GM12864 (cell line): ENCODE measurements around the gene FAM162B.

Experiments
- DNase-seq: peaks from one replicate; pipeline ENCODE4 v3.0.0-alpha.2; 2011; ENCODE audit warnings: low read depth
- H3K4me3 ChIP-seq: 2 replicates; pipeline ENCODE4 v1.5.1; 2011; ENCODE audit warnings: mild to moderate bottlenecking, low read depth, low read length, control low read depth
- CTCF ChIP-seq: IDR thresholded peaks from 2 replicates; pipeline ENCODE4 v1.5.1; 2011; ENCODE audit warnings: low read depth, mild to moderate bottlenecking, moderate library complexity, low read length, control low read depth, inconsistent platforms; ENCODE audit errors: missing control alignments

The FAM162B gene

DNA sequence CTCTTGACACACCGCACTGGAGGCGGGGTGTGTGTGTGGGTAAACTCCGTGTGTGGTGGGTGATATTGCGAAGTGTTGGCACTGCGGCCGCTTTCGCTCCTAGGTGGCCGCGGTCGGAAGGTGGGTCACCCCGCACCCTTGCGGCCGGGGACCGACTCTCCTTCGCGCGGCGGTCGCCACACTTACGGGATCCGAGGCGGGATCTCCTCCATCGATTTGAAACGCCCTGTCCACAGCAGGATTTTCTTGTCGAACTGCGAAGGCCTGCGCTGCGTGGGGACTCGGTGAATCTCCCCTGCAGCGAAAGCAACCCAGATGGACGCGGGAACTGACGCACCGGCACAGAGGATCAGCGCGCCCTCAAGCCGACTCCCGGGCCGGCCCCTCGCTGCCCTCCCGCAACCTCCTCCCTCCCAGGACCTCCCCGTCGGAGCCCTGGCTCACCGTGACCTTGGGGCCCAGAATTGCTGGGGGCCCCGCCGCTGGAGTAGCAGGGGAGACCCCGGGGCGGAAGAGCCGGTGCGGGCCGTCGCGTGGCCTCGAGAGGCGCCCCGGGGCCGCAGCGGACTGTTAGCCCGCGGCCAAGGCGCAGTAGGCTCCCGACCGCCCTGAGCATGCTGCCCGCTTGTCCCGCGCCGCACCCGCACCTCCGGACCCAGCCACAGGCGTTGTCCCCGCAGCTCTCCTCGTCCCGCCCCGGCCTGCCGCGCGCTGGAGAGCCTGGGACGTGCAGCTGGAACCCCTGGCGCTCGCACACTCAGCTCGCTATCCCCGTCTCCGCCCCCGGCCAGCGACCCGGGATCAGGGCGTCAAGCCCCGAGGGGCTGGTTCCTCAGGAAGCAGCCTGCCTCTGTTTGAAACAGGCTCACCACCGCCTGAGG lies at the start of gene FAM162B:
Gene FAM162B (minus strand): TSS at position 759 of the 881 bp plus-strand sequence. CDS start 143 bp downstream, at position 616.
- TF ChIP-seq CTCF: no peak
- DNase-seq: no peak
- H3K4me3 ChIP-seq: no peak within 1 kb of the TSS

GRCh38 chr6:116812051-116812650 lies 46.6 kb upstream of the FAM162B start:
- no peak for TF ChIP-seq CTCF
- no peak for DNase-seq
- no peak overlapping the region for H3K4me3 ChIP-seq

- H3K4me3 ChIP-seq: no peak overlapping the region
- no peak for TF ChIP-seq CTCF
- DNase-seq: no peak
These were observed 36.5 kb upstream of the FAM162B start for GRCh38 chr6:116801971-116802370.

DNA sequence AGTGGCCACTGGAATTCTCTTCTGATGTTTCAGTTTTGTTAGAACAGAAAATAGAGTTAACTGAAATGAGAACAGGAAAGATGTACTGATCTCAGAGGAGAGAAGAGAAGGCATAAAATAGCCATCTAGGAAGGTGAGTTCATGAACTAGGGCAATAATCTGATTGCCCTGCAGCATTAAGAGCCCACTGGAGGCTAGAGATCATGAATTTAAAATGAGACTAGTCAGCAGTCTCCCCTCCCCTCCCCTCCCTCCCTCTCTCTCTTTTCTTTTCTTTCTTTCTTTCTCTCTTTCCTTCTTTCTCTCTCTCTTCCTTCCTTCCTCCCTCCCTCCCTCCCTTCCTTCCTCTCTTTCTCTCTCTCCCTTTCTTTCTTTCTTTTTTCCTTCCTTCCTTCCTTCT lies 34.4 kb upstream of the FAM162B start:
- no peak for TF ChIP-seq CTCF
- no peak overlapping the region for H3K4me3 ChIP-seq
- DNase-seq: no peak

DNA sequence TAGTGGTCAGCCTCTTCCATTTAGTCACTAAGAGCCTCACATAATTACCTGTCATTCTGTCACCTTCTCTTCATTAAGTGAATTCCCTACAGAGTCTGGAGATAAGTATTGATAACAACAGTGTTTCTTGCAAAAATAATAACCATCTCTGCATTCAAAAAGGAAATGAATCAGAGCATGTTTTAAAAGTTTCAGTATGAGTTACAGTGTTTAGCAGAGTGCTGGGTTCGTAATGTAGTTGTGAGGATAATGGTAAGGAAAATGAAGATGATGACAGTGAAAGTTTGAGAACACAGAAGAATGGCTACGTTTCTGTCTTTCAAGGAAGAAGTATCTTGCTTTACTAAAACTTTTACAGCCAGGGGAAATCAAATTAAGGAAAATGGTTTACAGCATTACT lies 32.1 kb upstream of the FAM162B start:
- DNase-seq: no peak
- no peak for TF ChIP-seq CTCF
- no peak overlapping the region for H3K4me3 ChIP-seq

DNA sequence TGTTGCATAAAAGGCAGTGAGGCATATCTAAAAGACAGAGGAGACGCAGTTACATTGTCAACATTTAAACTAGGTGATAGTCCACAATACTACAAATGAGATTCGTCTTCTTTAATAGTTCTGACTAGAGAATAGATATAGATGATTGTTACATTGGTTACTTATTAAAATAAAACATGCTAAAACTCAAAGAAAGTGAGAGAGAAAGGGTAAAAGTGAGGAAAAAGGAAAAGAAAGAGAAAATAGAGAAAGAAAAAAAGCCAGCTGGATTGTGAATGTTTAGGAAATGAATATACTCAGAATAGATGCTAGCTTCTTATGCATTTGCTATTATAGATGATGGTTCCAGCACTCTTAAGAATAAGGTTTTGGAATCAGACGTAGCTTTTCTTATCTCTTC lies 27.7 kb upstream of the FAM162B start:
- no peak for TF ChIP-seq CTCF
- no peak for DNase-seq
- no peak overlapping the region for H3K4me3 ChIP-seq

DNA sequence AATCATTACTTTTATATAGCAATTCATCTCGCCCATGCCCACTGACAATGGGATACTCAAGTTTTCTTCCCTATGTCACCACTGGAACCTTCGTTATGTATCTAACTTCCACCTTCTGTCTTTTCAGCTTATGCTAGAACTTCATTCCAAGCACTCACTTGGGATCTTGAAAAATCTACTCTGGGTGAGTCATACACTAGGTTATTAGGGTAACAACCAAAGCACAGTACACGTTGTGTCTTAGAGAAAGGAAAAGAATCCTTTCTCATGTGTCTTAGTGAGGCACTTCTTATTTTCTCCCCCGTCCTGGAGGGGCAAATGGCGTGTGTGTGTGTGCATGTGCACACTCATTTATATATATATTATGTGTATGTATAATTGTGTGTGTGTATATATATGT lies 18.3 kb upstream of the FAM162B start:
- no peak overlapping the region for H3K4me3 ChIP-seq
- no peak for DNase-seq
- no peak for TF ChIP-seq CTCF
